Psoas muscle (tissue), 8 donors: ENCODE results near the gene KIAA1958. TPM values are rescaled to one million over a fixed set of nuclear protein-coding genes. Genes with fewer than 3 reads are reported as not detected.

Experiments used
- ATAC-seq, 4 donors: fragments of 200-7000 bp; cut with Tn5 transposase; one replicate each; pipeline ENCODE4 v1.9.1; 2020; ENCODE audit warnings: moderate library complexity in 3 of 4, mild to moderate bottlenecking in 2 of 4
- DNase-seq, 2 donors: peaks; one replicate each; pipeline ENCODE4 v3.0.0-alpha.2; 2020
- H3K27ac ChIP-seq: fragments of 200-600 bp; one replicate; pipeline ENCODE4 v1.8.0; 2022
- H3K27me3 ChIP-seq, 3 donors: fragments of 200-600 bp in 1 of 3; one replicate each; pipeline versions ENCODE4 v1.6.1 to v1.8.0; 2013 to 2022; ENCODE audit warnings: low read length in 2 of 3, mild to moderate bottlenecking in 2 of 3, moderate library complexity in 1 of 3; ENCODE audit not compliant: insufficient read depth in 3 of 3
- H3K36me3 ChIP-seq, 2 donors: fragments of 200-600 bp in 1 of 2; one replicate each; pipeline versions ENCODE4 v1.6.1 to v1.8.0; 2013 to 2022; ENCODE audit warnings: low read depth in 1 of 2, mild to moderate bottlenecking in 1 of 2, moderate library complexity in 1 of 2; ENCODE audit not compliant: insufficient read depth in 1 of 2
- H3K4me1 ChIP-seq: fragments of 200-600 bp; one replicate; pipeline ENCODE4 v1.8.0; 2022
- H3K4me3 ChIP-seq: fragments of 200-600 bp; one replicate; pipeline ENCODE4 v1.8.0; 2022; ENCODE audit warnings: mild to moderate bottlenecking
- H3K9me3 ChIP-seq: fragments of 200-600 bp; one replicate; pipeline ENCODE4 v1.8.0; 2022
- WGBS, 3 donors: extraction: QIAGEN DNeasy Blood & Tissue Kit; methylation state at CpG; one replicate each; pipeline versions ENCODE4 v1.1.6 to v1.1.7; 2013; 5-methylcytosine and 5-hydroxymethylcytosine counted together
- intact Hi-C, 2 donors: fragments of 100-400 bp; cut with DNase I; formaldehyde crosslinking; loops; one replicate each; pipeline versions ENCODE4 v1.11.0 to v1.14.2; 2022
- long read RNA-seq, 2 donors: library from polyadenylated mRNA; unstranded; transcript quantifications; one replicate each; pipeline ENCODE4 v2.0.0, GENCODE V29; 2021
- polyA plus RNA-seq, 3 donors: library from polyadenylated mRNA; stranded (reverse); fragments of 200-250 nt; gene quantifications; one replicate each; pipeline ENCODE4 v1.2.3, GENCODE V29; 2013
- total RNA-seq, 4 donors: library from RNA; stranded (reverse); fragmentation: NEBNext Ultra II Directional in 2 of 4; extraction: Animal tissue kit (Norgen Biotek cat#: 25700) in 2 of 4; gene quantifications; one replicate each; pipeline versions ENCODE4 v1.2.1 to v1.2.4, GENCODE V29; 2021 to 2023
- TF ChIP-seq, protein P1 (sequence below): fragments of 200-600 bp; IDR thresholded peaks from one replicate; pipeline ENCODE4 v1.8.0; 2022; ENCODE audit warnings: antibody characterized with exemption
- donor health status: healthy with polysubstance abuse.
- donor health status: DM: no; HTN: no; CAD: no; lungs with moderate emphysema.
- donor health status: Bipolar disorder and iron deficiency.
- donor health status: healthy.
- donor health status: DM: yes; HTN: yes; CAD: no.
- donor health status: DM: no; HTN: no; CAD: no.
- donor health status: DM: no; HTN: no; CAD: no.
- donor health status: DM: yes; HTN: yes; CAD: no.

Gene KIAA1958, protein sequence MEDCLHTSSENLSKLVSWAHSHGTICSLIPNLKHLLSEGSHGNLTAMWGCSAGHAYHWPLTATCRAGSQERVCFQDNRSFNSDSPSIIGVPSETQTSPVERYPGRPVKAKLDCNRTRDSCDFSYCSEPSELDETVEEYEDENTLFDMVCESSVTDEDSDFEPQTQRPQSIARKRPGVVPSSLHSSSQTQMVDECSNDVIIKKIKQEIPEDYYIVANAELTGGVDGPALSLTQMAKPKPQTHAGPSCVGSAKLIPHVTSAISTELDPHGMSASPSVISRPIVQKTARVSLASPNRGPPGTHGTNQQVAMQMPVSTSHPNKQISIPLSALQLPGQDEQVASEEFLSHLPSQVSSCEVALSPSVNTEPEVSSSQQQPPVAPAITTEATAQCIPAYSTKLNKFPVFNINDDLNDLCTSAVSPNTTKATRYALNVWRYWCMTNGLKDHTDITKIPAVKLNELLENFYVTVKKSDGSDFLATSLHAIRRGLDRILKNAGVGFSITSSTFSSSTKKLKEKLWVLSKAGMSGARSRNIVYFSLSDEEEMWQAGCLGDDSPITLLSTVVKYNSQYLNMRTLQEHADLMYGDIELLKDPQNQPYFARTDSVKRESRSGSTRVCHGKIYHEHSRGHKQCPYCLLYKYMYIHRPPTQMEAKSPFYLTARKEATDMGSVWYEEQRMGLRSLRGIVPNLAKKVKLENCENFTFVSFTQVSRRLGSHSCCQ
- 1 to 10 TPM; 1.5 to 4.1 (median 3.2) TPM for total RNA-seq
- polyA plus RNA-seq: 1 to 10 TPM in 1 of 3 donors, under 1 TPM in 2; 0.56 to 1.4 (median 0.57) TPM
- long read RNA-seq, donor 1, partial matches to known transcripts: 0 of 2 reads
- long read RNA-seq, donor 1, other reads (novel, unspliced or antisense): 2 of 2 reads
- long read RNA-seq, donor 2, partial matches to known transcripts: 0 of 1 reads
- long read RNA-seq, donor 2, other reads (novel, unspliced or antisense): 1 of 1 reads

DNA sequence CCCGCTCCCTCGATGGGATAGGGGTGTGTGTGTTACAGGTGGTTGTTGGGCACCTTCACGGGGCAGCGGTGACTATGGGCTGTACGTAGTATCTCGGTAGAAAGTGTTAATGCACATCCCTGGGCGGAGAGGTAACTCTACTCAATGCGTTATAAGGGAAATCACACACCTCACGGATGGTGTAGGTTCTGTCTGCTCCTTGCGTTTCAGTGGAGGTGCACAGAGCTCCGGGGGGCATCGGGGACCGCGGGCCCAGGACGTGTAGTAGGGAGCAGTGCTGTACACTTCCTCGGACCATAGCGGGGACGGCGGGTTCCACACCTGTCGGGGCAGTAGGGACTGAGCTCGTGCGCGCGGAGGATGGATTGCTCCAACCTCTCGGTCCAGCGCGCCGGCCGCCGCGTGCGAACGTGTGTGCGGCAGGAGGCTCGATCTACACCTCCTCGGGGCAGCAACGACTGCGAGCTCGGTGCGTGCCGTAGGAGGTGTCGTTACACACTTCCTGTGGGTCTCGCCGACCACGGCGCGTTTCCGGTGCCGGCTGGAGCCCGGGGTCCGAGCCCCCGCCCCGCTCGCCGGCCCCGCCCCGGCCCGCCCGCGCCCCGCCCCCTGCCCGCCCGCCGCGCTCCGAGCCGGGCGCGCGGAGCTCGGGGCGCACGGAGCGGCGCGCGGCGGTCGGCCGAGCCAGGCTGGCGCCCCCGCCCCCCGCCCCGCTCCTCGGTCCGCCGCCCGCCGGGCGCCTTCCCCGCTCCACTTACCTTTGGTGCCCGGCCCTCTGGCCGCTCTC lies at the start of gene KIAA1958:
TSS of gene KIAA1958 (plus strand) at position 607 of the 787 bp plus-strand sequence. CDS start 87,254 bp downstream, outside the sequence.
- no peaks in the 10 kb centered on the region for H3K9me3 ChIP-seq
- intact Hi-C loops: loop anchor here in 1 of 2 donors (2.0 to 5.0 kb wide), 2 partner anchors 108 to 231 kb away; partner anchors contain the start of gene INIP
- TF ChIP-seq, protein P1, sequence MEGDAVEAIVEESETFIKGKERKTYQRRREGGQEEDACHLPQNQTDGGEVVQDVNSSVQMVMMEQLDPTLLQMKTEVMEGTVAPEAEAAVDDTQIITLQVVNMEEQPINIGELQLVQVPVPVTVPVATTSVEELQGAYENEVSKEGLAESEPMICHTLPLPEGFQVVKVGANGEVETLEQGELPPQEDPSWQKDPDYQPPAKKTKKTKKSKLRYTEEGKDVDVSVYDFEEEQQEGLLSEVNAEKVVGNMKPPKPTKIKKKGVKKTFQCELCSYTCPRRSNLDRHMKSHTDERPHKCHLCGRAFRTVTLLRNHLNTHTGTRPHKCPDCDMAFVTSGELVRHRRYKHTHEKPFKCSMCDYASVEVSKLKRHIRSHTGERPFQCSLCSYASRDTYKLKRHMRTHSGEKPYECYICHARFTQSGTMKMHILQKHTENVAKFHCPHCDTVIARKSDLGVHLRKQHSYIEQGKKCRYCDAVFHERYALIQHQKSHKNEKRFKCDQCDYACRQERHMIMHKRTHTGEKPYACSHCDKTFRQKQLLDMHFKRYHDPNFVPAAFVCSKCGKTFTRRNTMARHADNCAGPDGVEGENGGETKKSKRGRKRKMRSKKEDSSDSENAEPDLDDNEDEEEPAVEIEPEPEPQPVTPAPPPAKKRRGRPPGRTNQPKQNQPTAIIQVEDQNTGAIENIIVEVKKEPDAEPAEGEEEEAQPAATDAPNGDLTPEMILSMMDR: no peak
- no peaks in the 10 kb centered on the region for H3K36me3 ChIP-seq
- peak; percentile 77 to 86 for DNase-seq
- H3K4me1 ChIP-seq: peaks cover 5% of the 10 kb centered on the region
- peak within 1 kb of the TSS; percentile 93 for H3K4me3 ChIP-seq
- ATAC-seq: peak; percentile 86 to 93 (median 90)
- H3K27me3 ChIP-seq: no peaks in the 10 kb centered on the region
- 2 to 4% (median 4%) methylated on average over 26 to 80 of the region's 93 CpGs for WGBS, 3 donors
- peak within 1 kb of the TSS; percentile 75 for H3K27ac ChIP-seq

DNA sequence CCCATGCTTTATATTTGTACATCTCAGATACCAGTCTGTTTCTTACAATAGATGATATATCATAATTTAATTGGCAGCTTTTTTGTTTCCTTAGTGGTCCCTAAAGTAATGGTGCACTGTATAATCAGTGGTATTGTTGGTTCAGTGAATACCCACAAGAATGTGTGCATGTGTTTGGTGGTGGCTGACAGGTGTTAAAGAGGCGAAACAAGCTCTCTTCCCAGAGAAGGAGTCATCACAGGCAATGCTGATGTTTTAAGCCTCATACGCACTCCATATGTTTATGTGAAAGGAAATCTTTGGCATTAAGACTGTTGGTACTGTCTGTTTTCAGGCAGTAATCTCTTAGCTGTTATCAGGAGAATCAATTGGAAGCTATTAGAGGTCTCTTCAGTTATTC lies 49.2 kb upstream of the KIAA1958 start:
- no peak overlapping the region for H3K4me3 ChIP-seq
- 97 to 98% (median 97%) methylated on average over 2 of the region's 2 CpGs for WGBS, 3 donors
- H3K27ac ChIP-seq: no peak overlapping the region
- ATAC-seq (no peak), DNase-seq (no peak)
- H3K9me3 ChIP-seq: no peaks in the 10 kb centered on the region
- H3K27me3 ChIP-seq: no peaks in the 10 kb centered on the region
- H3K4me1 ChIP-seq: no peaks in the 10 kb centered on the region
- TF ChIP-seq, protein P1: no peak
- intact Hi-C loops: no loop called here
- peaks cover 0 to 60% of the 10 kb centered on the region in 2 donors for H3K36me3 ChIP-seq

DNA sequence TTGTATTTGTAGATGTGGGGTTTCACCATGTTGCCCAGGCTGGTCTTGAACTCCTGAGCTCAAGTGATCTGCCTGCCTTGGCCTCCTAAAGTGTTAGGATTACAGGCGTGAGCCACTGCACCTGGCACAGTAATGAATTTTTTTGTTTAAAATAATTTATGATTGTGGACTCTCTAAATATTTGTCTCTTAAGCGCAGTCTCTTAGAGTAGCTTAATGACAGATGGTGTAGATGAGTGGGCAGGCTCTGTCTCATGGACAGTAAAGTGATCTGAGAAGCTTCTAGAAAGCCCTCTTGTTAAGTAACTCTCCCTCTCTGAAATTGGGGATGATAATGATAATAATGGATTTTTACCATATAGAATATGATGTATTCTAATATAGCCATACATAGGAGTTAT lies 47.5 kb upstream of the KIAA1958 start:
- H3K36me3 ChIP-seq: peaks cover 0 to 75% of the 10 kb centered on the region in 2 donors
- ATAC-seq: no peak
- no peaks in the 10 kb centered on the region for H3K9me3 ChIP-seq
- no peak for DNase-seq
- no peak overlapping the region for H3K4me3 ChIP-seq
- TF ChIP-seq, protein P1: no peak
- 93 to 98% (median 96%) methylated on average over 2 of the region's 2 CpGs for WGBS, 3 donors
- no peaks in the 10 kb centered on the region for H3K4me1 ChIP-seq
- no peak overlapping the region for H3K27ac ChIP-seq
- intact Hi-C loops: no loop called here
- no peaks in the 10 kb centered on the region for H3K27me3 ChIP-seq

DNA sequence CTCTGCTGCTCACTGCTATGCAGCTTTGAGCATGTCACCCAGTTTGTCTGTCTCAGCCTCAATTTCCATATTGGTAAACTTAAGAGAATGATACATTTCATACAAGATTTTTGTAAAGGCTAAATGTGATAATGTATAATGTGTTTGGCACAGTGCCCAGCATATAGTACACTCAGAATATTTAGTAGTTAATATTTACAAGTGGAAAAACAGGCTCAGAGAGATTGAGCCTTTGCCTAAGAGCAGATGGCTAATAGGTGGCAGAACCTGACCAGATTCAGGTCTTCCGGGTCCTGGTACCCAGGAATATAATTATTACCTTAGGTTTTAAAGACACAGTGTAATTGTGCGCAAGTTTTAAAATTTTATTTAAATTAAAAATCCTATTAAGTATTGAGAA lies 46.8 kb upstream of the KIAA1958 start:
- Histone ChIP-seq H3K4me3 (no peak overlapping the region), H3K36me3 (peaks cover 0 to 78% of the 10 kb centered on the region in 2 donors), H3K4me1 (no peaks in the 10 kb centered on the region), H3K27me3 (no peaks in the 10 kb centered on the region), H3K27ac (no peak overlapping the region), H3K9me3 (no peaks in the 10 kb centered on the region)
- no peak for DNase-seq
- 96 to 98% (median 97%) methylated on average over 2 of the region's 2 CpGs for WGBS, 3 donors
- intact Hi-C loops: no loop called here
- TF ChIP-seq, protein P1: no peak
- no peak for ATAC-seq
